HG02678 (cell line): ENCODE data around the gene ATXN7L1.

Experiments
- ATAC-seq: cut with Tn5 transposase; IDR thresholded peaks from one replicate; pipeline ENCODE4 v1.9.1; 2021; ENCODE audit warnings: mild to moderate bottlenecking, moderate library complexity; ENCODE audit not compliant: unreplicated experiment

ATXN7L1 gene, protein sequence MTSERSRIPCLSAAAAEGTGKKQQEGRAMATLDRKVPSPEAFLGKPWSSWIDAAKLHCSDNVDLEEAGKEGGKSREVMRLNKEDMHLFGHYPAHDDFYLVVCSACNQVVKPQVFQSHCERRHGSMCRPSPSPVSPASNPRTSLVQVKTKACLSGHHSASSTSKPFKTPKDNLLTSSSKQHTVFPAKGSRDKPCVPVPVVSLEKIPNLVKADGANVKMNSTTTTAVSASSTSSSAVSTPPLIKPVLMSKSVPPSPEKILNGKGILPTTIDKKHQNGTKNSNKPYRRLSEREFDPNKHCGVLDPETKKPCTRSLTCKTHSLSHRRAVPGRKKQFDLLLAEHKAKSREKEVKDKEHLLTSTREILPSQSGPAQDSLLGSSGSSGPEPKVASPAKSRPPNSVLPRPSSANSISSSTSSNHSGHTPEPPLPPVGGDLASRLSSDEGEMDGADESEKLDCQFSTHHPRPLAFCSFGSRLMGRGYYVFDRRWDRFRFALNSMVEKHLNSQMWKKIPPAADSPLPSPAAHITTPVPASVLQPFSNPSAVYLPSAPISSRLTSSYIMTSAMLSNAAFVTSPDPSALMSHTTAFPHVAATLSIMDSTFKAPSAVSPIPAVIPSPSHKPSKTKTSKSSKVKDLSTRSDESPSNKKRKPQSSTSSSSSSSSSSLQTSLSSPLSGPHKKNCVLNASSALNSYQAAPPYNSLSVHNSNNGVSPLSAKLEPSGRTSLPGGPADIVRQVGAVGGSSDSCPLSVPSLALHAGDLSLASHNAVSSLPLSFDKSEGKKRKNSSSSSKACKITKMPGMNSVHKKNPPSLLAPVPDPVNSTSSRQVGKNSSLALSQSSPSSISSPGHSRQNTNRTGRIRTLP

DNA sequence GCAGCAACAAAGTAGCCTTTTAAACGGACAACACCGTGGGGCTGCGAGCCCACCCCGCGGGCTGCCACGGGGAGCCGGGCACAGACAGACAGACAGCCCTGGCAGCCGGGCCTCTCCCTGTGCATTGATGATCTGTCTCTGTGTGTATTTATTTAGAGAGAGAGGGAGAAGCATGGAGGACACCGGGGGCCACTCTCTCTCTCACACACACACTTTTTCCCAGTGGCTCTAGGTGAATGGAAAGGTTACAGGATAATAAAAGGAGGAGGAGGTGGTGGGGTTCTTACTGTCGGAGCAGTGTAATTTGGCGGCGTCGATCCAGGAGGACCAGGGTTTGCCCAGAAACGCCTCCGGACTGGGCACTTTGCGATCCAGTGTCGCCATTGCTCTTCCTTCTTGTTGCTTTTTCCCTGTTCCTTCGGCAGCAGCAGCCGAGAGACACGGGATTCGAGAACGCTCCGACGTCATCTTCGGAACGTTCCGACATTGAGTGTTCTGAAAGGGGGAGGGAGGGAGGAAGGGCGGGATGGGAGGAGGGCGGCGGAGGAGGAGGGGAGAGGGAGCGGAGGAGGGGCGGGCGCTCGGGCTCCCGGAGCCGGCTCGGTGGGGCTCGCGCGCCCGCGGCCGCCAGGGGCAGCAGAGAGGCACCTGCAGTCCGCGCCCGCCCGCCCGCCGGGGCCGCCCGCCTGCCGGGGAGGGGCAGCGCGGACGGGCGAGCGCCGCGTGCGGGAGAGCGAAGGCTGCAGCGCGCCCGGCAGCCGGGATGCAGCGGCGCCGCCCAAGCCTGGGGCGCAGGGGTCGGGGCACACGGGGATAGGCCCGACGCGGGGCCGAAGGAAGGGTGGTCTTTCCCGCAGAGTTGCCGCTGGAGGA, at the start of gene ATXN7L1:
ATXN7L1 (minus strand) TSS at position 509 of the 873 bp plus-strand sequence; CDS start at position 468, 41 bp downstream.
- peak; percentile 96 for ATAC-seq

DNA sequence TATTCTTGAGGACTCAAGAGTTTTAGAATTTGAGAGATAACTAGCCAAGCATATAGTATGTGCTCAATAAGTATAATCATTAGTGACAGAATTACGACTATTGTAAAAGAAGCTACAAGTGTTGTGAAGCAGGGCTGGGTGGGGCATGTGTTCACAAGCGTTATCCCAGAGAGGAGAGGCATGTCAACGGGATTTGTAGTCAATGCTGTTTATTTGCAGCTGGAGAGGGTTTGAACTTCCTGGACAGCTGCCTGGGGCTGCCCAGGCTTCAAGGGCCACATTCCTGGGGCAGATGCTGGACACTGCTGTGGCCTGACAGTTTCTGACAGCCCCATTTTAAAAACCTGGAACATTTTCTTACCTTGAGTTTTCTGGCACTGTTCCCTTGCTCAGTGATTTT, 49.7 kb upstream of the ATXN7L1 start:
- ATAC-seq, result no peak

DNA sequence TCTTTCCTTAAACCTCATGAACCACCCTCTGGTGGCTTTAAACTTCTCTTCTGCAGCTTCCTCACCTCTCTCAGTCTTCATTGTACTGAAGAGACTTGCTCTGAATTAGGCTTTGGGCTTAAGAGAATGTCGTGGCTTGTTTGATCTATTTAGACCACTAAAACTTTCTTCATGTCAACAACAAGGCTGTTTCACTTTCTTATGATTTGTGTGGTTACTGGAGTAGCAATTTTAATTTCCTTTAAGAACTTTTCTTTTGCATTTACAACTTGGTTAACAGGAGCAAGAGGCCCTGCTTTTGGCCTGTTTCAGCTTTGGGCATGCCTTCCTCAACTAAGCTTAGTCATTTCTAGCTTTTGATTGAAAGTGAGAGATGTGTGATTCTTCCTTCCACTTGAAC, 48.5 kb upstream of the ATXN7L1 start:
- ATAC-seq, result no peak

DNA sequence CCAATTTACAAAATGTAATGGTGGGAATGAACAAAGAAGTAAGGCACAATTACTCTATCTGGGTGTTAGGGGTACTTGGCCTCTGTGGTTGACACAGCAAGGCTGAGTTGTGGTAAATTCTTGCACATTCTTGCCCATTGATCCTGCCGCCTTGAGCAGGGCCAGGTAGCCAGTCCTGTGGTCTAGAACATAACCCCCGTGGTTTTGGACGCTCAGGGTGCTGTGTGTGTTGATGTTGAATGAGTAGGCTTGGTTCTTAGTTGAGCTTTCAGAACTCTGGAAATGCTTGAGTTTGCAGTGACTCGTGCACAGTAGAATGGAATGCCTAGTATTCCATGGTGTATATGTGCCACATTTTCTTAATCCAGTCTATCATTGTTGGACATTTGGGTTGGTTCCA, 44.4 kb upstream of the ATXN7L1 start:
- ATAC-seq, result no peak

DNA sequence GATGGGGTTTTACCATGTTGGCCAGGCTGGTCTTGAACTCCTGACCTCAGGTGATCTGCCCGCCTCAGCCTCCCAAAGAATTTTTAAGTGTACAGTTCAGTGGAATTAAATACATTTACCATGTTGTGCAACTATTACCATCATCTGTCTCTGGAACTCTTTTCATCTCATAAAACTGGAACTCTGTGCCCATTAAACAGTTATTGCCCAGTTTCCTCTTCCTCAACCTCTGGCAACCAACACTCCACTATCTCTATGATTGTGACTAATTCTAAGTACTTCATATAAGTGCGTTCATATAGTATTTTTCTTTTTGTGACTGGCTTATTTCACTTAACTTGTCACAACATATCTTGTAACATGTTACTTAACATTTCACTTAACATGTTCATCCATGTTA, 41.3 kb upstream of the ATXN7L1 start:
- ATAC-seq, result no peak

DNA sequence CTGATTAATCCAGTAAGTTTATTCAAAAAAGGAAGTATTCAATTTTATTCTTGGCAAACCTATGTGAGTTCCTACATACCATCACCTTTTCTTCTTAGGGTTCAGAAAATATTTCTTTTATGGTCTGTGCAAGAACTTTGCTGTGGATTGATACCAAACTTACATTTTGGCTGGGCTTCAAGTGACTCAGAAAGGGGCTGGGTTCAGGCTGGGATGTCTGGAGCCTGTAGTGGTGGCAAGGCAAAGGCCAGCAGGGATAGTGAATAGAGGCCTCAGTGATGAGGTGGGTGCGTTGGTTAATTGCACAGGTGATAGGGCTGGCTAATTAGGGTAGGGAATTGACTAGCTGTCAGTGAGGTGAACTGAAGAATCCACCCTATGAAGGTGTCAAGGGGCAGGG, 40.2 kb upstream of the ATXN7L1 start:
- ATAC-seq, result no peak

DNA sequence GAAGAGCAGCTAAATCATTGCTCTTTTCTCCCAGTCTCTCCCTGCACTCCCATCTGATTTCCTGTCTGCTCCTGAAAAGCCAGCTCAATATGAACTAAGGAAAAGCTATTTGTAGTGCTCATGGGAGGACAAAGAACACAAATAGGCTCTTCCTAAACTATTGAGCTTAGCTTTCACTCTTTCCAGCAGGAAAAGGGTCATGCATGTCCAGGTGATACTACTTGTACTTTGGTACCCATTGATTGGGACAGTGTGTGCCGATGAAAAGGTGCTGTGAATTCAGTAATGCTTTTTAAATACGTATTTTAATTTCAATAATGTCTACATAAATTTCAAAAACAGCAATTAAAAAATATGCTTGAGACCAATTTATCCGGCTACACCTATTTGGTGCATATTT, 37.5 kb upstream of the ATXN7L1 start:
- no peak for ATAC-seq

DNA sequence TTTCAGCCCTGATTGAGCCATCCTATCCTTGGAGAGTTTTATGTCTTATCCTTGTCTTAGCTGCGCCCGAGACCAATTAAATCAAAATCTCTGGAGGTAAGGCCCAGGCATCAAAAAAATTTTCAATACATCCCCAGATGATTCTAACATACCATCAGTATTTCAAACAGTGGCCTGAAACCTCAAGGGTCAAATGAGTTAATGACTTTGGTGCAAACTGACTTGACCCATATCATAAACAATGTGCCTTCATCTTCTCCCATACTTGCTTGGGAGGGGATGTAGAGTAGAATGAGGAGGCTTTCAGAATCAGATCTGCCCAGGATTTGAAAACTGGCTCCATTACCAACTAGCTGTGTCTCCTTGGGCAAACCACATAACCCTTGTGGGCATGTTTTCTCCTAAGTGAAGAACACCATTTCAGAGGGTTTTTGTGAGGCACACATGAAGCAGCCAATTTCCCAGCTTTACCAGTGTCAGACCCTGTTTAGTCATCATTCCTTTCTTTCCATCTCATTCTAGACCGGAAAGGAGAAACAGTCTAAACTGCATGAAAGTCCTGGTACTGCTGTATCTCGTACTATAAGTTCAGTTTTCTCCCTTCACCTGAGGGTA, 35.7 kb upstream of the ATXN7L1 start:
- ATAC-seq, result no peak

DNA sequence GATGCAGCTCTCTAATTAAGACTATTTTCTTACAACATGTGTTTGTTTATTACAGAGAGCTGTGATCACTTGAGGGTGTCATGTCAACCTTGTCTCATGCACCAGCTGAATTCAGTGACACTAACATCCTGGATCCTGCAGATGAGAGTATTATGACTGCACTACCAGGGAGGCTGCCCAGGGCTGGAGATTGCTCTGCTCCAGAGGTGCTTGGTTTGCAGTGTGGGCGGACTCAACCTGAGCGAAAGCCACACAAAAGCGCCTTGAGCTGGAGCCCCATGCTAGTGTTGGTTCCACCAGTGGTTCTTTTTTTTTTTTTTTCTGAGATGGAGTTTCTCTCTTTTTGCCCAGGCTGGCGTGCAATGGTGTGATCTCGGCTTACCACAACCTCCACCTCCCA, 33.8 kb upstream of the ATXN7L1 start:
- ATAC-seq, result no peak

DNA sequence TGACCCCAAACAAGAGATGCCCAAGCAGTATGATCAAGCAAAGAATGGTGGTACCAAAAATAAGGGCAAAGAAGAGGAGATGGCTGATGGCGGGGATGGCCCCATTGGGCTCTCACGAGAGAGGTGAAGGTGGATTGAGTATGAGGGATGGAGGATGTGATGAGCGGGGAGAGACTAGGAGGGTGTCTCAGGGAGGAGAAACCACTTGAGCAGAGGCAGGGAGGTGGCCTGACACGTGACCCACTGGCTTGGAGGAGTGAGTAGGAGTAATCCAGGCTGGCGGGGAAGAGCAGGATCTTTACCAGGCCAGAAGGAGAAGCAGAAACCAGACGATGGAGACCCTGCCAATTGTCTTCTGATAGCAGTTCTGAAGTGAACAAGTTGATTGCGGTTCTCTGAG, 33.3 kb upstream of the ATXN7L1 start:
- no peak for ATAC-seq

DNA sequence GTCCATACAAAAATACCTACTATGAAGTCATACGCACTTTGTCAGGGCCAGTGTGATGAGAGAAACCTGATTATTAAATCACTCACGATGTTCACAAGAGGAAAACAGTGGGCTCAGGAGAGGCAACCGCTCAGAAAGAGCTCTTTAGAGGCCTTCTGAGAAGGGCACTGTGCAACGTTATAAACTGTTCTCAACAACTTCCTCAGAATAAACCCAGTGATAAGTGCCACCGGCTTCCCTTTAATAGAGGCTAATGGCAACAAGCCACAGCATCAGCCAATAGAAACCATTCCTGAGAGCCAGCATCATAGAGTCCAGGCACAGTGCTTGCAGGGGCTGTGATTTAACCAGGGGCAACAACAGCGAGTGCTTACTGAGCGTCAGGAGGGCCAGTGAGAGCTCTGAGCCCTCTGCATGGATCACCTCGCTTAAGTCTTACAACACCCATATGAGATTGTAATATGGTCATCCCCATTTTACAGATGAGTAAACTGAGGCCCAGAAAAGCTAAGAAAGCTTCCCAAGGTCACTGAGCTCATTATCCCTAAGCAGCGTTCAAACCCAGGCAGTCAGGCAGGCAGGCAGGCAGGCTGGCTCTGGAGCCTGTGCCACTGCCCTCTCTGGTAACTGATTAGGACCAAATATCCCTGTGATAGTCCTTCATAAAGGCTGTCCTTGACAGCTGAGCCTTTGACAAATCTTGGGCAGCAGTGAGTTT, 30.9 kb upstream of the ATXN7L1 start:
- no peak for ATAC-seq

DNA sequence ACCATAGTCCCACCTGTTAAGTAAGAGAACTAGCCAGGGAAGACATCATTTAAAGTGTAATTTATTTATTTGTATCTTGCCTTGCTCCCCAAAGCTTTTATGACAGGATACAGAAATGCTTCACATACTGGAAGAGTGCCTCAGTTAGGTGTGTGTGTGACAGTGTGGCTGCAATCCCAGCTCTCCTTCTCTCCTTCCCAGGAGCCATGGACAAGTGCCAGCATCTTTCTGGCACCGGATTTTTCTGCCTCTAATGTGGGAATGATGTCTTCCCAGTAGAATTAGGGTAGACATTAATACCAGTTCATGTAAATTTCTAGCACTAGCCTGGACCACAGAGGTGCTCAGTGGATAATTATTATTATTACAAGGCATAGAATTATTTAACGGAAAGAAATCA, 30.3 kb upstream of the ATXN7L1 start:
- ATAC-seq, result no peak

DNA sequence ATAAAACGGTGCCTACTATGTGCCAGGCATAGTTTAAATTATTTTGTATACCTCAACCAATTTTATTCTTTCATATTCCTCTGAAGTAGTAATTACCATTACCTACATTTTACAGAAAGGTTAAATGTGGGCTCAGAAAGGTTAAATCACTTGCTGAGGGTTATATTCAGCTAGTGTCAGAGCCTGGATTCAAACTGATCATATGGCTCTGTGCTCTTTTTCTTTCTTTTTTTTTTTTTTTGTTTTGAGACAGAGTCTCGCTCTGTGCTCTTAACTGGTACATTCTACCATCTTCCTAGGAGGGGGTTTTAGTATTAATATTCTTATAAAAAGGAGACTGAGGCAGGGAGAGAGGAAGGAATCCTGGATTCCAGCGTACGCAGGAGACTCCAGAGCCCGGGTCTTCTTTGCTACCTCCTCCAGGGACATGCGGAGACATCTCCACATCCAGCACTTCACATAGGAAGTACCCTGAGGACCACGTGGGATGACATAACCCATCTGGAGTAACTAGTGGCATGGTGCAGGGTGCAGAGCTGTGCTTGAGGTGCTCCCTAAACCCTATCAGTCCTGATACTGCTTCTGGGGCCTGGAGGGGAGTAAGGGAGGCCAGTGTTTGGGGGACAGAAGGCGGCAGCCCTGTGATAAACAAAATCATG, 29.6 kb upstream of the ATXN7L1 start:
- no peak for ATAC-seq

DNA sequence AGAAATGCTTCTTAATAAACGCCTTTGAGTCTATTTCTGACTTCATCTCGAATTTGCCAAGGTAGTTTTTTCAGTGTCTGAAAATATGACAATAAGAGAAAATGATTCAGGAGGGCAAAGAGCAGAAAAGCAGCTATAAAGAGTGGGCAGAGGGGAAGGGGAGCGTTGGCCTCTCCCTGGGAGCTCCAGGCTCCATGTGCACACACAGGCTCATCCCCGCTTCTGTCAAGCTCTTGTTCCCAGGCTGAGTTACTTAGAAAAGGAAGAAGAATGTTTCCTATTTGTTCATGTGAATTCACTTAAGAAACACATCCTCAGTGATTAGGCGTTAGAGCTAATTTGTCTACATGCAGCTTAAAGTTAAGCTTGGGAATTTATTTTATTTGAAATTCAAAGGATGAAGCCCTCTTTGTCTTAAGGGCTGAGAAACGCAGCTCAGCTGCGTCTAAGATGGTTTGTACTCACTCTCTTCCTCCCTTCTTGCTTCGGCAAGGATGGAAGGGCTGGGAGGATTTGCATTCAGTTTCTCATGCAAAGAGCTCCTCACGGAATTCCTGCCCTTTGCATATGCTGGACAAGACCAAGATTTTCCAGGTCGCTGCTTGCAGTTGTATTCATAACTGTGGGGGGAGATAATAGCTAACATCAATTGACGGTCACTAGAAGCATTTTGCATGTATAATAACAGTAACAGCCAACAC, 29.0 kb upstream of the ATXN7L1 start:
- ATAC-seq, result no peak

DNA sequence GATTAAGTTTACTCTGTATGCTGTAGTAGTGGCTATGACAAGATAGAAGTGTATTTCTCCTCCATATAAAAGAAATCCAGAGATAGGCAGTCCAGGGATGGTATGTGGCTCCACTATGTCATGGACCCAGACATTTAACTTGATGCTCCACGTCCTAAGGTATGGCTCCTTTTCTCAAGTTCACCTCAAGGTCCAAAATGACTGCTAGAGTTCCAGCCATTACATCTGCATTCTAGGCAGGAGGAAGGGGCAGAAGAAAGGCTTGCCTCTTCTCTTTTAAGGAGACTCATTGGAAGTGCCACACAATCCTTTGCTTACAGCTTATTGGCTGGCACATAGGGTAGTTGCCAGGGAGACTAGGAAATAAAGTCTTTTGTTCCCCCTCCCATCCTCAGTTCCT, 27.7 kb upstream of the ATXN7L1 start:
- ATAC-seq, result no peak

DNA sequence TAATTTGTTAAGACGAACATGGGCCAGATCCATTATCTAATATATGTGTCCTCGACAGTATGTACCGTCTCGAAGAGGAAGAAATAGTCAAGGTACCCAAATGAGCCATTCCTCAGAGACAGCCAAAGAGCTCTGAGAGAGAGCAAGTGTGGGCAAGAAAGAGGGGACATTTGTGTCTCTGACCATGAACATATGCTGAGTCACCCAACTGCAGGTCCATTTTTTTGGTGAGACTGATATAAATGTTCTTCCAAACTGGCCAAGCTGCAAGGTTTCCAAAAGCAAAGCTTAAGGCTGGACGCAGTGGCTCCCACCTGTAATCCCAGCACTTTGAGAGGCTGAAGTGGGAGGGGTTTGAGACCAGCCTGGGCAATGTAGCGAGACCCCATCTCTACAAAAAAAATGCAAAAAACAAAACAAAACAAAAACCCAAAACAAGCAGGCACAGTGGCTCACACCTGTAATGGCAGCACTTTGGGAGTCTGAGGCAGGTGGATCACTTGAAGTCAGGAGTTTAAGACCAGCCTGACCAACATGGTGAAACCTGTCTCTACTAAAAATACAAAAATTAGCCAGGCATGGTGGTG, 26.0 kb upstream of the ATXN7L1 start:
- no peak for ATAC-seq

DNA sequence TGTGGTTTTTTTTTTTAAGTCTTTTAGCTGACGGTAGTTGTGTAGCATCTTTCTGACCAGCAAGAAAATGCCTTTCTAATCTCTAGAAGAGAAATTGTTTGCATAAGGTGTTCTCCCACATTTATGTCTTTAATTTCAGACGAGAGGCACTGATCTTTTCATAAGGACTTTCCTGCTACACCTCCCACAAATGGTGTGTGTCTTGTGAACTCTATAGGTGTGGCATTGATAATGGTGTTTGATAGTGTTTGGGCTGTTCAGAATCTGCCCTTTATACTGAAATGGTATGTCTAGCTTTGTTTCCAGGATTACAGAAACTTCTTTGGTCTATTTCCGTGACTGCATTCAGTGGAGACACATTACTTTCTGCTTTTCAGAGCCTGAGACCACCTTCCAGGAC, 21.6 kb upstream of the ATXN7L1 start:
- no peak for ATAC-seq

DNA sequence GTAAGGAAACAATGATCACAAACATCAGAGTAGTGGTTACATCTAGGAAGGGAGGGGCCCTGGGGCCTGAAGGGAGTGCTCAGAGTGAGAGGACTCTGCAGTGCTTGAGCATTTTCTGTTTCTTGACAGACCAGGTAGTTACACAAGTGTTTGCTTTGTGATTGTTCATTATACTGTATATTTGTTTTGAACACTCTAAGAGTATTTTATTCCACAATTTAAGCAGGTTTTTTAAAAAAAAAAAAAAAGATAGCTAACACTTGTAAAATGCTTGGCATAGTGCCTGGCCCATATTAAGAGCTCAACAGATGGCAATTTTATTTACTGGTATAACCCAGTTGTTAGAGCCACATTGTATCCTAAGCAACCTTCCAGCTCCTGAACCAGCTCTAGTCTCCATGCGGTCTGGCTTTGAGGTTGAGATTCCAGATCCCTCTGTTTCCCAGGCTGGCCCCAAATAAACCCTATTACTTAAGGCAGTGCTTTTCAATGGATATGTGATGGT, 20.1 kb upstream of the ATXN7L1 start:
- ATAC-seq, result no peak
